Measurements from ENCODE around the gene SEC22A.

Gene SEC22A

GRCh38 chr3:123307064-123307463 lies 105.3 kb downstream of the SEC22A start:
- no peak for TF ChIP-seq GABPA (IDR thresholded peaks at IDR 0.05; ENCODE audit: low read depth)
- TF ChIP-seq CTCF (IDR thresholded peaks at IDR 0.05; ENCODE audit: insufficient read depth, low read length): no peak
- TF ChIP-seq SPI1 (IDR thresholded peaks at IDR 0.05; ENCODE audit: borderline replicate concordance, low read depth): no peak
- no peak for TF ChIP-seq REST (IDR thresholded peaks at IDR 0.05; ENCODE audit: insufficient replicate concordance, low read depth)
- no peak for TF ChIP-seq POLR2AphosphoS5 (IDR thresholded peaks at IDR 0.05; ENCODE audit: low read depth)
- H3K4me3 ChIP-seq (replicated peaks; ENCODE audit: insufficient read depth, low read length): no peak overlapping the region
- DNase-seq (ENCODE audit: low read depth in 1 of 2, low spot score in 1 of 2): no peak
- H3K27ac ChIP-seq (replicated peaks): no peak overlapping the region
- no peaks in the 10 kb centered on the region for H3K27me3 ChIP-seq (ENCODE audit: insufficient read depth, poor library complexity, severe bottlenecking)

DNA sequence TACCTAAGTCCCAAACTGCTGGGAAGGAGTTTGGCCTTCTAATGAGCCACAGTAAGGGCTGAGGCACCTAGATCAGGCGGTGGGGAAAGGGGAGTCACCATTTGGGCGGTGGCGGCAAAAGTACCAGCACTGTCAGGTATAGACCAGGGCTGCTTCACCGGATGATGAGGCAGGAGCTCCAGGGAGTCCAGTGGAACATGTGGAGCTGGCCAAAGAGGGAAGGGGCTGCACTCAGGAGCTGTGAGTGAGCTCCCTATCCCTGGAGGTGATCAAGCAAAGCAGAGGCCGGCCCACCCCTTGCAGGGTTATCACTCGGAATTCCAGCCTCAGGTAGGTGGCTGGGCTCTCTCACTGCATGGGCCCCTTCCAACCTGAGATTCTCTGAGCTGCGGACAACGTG lies 108.4 kb downstream of the SEC22A start:
- Histone ChIP-seq H3K4me3 (replicated peaks; ENCODE audit: insufficient read depth, low read length) (no peak overlapping the region), H3K27ac (replicated peaks) (no peak overlapping the region), H3K27me3 (ENCODE audit: insufficient read depth, poor library complexity, severe bottlenecking) (no peaks in the 10 kb centered on the region)
- no peak for DNase-seq (ENCODE audit: low read depth in 1 of 2, low spot score in 1 of 2)
- no peak for TF ChIP-seq SPI1 (IDR thresholded peaks at IDR 0.05; ENCODE audit: borderline replicate concordance, low read depth)
- TF ChIP-seq REST (IDR thresholded peaks at IDR 0.05; ENCODE audit: insufficient replicate concordance, low read depth): no peak
- TF ChIP-seq POLR2AphosphoS5 (IDR thresholded peaks at IDR 0.05; ENCODE audit: low read depth): no peak
- TF ChIP-seq GABPA (IDR thresholded peaks at IDR 0.05; ENCODE audit: low read depth): no peak
- TF ChIP-seq CTCF (IDR thresholded peaks at IDR 0.05; ENCODE audit: insufficient read depth, low read length): no peak

DNA sequence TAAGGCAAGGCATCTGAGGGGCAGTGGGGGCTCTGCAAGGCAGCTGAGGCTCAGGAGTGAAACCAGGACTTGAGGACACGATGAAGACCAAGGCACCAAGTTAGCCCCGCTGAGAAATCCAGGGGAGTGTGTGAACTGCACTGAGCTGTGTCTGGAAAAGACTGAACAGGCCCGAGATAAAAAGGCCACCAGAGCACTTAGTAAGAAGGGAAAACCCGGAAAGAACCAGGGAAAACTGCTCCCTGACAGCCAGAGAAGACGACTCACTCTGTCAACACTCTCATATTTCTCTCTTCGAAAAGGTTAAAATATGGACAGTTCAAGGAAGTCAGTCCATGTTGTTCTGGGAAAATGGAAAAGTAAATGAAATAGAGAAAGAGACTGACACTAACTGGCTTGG lies 109.0 kb downstream of the SEC22A start:
- Histone ChIP-seq H3K4me3 (replicated peaks; ENCODE audit: insufficient read depth, low read length) (no peak overlapping the region), H3K27ac (replicated peaks) (no peak overlapping the region), H3K27me3 (ENCODE audit: insufficient read depth, poor library complexity, severe bottlenecking) (peaks cover under 1% of the 10 kb centered on the region)
- TF ChIP-seq SPI1 (IDR thresholded peaks at IDR 0.05; ENCODE audit: borderline replicate concordance, low read depth): no peak
- TF ChIP-seq POLR2AphosphoS5 (IDR thresholded peaks at IDR 0.05; ENCODE audit: low read depth): no peak
- TF ChIP-seq GABPA (IDR thresholded peaks at IDR 0.05; ENCODE audit: low read depth): no peak
- no peak for TF ChIP-seq REST (IDR thresholded peaks at IDR 0.05; ENCODE audit: insufficient replicate concordance, low read depth)
- TF ChIP-seq CTCF (IDR thresholded peaks at IDR 0.05; ENCODE audit: insufficient read depth, low read length): no peak
- no peak for DNase-seq (ENCODE audit: low read depth in 1 of 2, low spot score in 1 of 2)
